ENCODE results near the gene PLXNB2.

Gene PLXNB2

GRCh38 chr22:50285568-50286229 lies 21.7 kb downstream of the PLXNB2 start:
- no peak overlapping the region for H3K9ac ChIP-seq (ENCODE audit: low read length)
- H4K20me1 ChIP-seq (ENCODE audit: insufficient read depth, low read length): no peaks in the 10 kb centered on the region
- no peak overlapping the region for H3K27ac ChIP-seq (ENCODE audit: low read depth, low read length, poor library complexity, severe bottlenecking)
- no peaks in the 10 kb centered on the region for H3K9me2 ChIP-seq (ENCODE audit: low read depth, low read length)
- H3K79me2 ChIP-seq (ENCODE audit: insufficient read depth, low read length): no peaks in the 10 kb centered on the region
- H3K27me3 ChIP-seq (ENCODE audit: insufficient read depth, low read length): peaks cover 20% of the 10 kb centered on the region
- TF ChIP-seq CTCF (IDR thresholded peaks at IDR 0.05; ENCODE audit: low read length) (no peak), EZH2 (IDR thresholded peaks at IDR 0.05; ENCODE audit: borderline replicate concordance, low read length) (no peak)
- H3K36me3 ChIP-seq (ENCODE audit: insufficient read depth, low read length): no peaks in the 10 kb centered on the region
- H3F3A ChIP-seq (ENCODE audit: insufficient read depth, low read length): no peaks in the 10 kb centered on the region
- no peaks in the 10 kb centered on the region for H3K9me3 ChIP-seq (ENCODE audit: low read length)
- no peak overlapping the region for H3K4me3 ChIP-seq (ENCODE audit: low read depth, low read length, poor library complexity, severe bottlenecking)
- no peak overlapping the region for H3K4me2 ChIP-seq (ENCODE audit: low read length)
- no peaks in the 10 kb centered on the region for H3K4me1 ChIP-seq (ENCODE audit: insufficient read depth, low read length, severe bottlenecking)
- H2AFZ ChIP-seq (ENCODE audit: low read length): no peak overlapping the region

DNA sequence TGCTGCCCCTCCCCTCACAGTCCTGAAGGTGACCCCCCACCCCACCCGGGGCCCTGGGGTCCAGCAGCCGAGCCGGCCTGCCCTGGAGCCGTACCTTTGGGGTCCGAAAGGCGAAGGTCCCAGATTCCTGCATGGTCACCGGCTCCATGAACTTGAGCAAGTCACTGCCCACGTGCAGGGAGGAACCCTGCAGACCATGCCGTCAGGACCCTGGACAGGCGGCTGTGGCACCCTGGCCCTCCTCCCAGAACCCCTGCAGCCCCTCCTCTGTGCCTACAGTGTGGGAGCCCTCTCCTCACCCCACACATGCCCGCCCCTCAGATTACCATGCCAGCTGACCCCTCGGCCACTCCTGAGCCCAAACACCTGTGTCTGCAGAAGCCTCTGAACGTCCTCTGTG lies 23.0 kb downstream of the PLXNB2 start:
- no peak for TF ChIP-seq CTCF (IDR thresholded peaks at IDR 0.05; ENCODE audit: low read length)
- no peak for TF ChIP-seq EZH2 (IDR thresholded peaks at IDR 0.05; ENCODE audit: borderline replicate concordance, low read length)
- Histone ChIP-seq H3K4me2 (ENCODE audit: low read length) (no peak overlapping the region), H2AFZ (ENCODE audit: low read length) (no peak overlapping the region), H3K27me3 (ENCODE audit: insufficient read depth, low read length) (peaks cover 17% of the 10 kb centered on the region), H3K9me2 (ENCODE audit: low read depth, low read length) (no peaks in the 10 kb centered on the region), H3K4me1 (ENCODE audit: insufficient read depth, low read length, severe bottlenecking) (no peaks in the 10 kb centered on the region), H4K20me1 (ENCODE audit: insufficient read depth, low read length) (no peaks in the 10 kb centered on the region), H3K79me2 (ENCODE audit: insufficient read depth, low read length) (no peaks in the 10 kb centered on the region), H3K36me3 (ENCODE audit: insufficient read depth, low read length) (no peaks in the 10 kb centered on the region), H3K4me3 (ENCODE audit: low read depth, low read length, poor library complexity, severe bottlenecking) (no peak overlapping the region), H3F3A (ENCODE audit: insufficient read depth, low read length) (no peaks in the 10 kb centered on the region), H3K9me3 (ENCODE audit: low read length) (no peaks in the 10 kb centered on the region), H3K9ac (ENCODE audit: low read length) (no peak overlapping the region), H3K27ac (ENCODE audit: low read depth, low read length, poor library complexity, severe bottlenecking) (no peak overlapping the region)

- no peak overlapping the region for H3K4me3 ChIP-seq (ENCODE audit: low read depth, low read length, poor library complexity, severe bottlenecking)
- no peak overlapping the region for H2AFZ ChIP-seq (ENCODE audit: low read length)
- H3K4me1 ChIP-seq (ENCODE audit: insufficient read depth, low read length, severe bottlenecking): no peaks in the 10 kb centered on the region
- no peaks in the 10 kb centered on the region for H3K9me3 ChIP-seq (ENCODE audit: low read length)
- no peak overlapping the region for H3K27ac ChIP-seq (ENCODE audit: low read depth, low read length, poor library complexity, severe bottlenecking)
- no peaks in the 10 kb centered on the region for H3F3A ChIP-seq (ENCODE audit: insufficient read depth, low read length)
- H3K27me3 ChIP-seq (ENCODE audit: insufficient read depth, low read length): peaks cover 17% of the 10 kb centered on the region
- no peaks in the 10 kb centered on the region for H3K79me2 ChIP-seq (ENCODE audit: insufficient read depth, low read length)
- no peak overlapping the region for H3K9ac ChIP-seq (ENCODE audit: low read length)
- H3K4me2 ChIP-seq (ENCODE audit: low read length): no peak overlapping the region
- no peaks in the 10 kb centered on the region for H3K9me2 ChIP-seq (ENCODE audit: low read depth, low read length)
- TF ChIP-seq CTCF (IDR thresholded peaks at IDR 0.05; ENCODE audit: low read length) (no peak), EZH2 (IDR thresholded peaks at IDR 0.05; ENCODE audit: borderline replicate concordance, low read length) (no peak)
- no peaks in the 10 kb centered on the region for H4K20me1 ChIP-seq (ENCODE audit: insufficient read depth, low read length)
- no peaks in the 10 kb centered on the region for H3K36me3 ChIP-seq (ENCODE audit: insufficient read depth, low read length)
These were observed 23.6 kb downstream of the PLXNB2 start for GRCh38 chr22:50283821-50284220.
